Lower lobe of right lung (tissue), 2 donors: ENCODE results near the gene NOS1AP. TPM values are rescaled to one million over a fixed set of nuclear protein-coding genes. Genes with fewer than 3 reads are reported as not detected.
"Not testable (repeated sequence)": the region's sequence is repeated elsewhere in the genome, so short reads cannot be mapped to it uniquely, and the experiment has no call there.

Experiments used
- ATAC-seq, 2 donors: fragments of 200-7000 bp; cut with Tn5 transposase; one replicate each; pipeline ENCODE4 v1.9.1; 2020 to 2022; ENCODE audit warnings: mild to moderate bottlenecking in 2 of 2, moderate library complexity in 2 of 2
- DNase-seq: peaks from one replicate; pipeline ENCODE4 v3.0.0-alpha.2; 2020
- H3K27ac ChIP-seq: fragments of 200-600 bp; one replicate; pipeline ENCODE4 v1.8.0; 2022
- H3K27me3 ChIP-seq: fragments of 200-600 bp; one replicate; pipeline ENCODE4 v1.8.0; 2022; ENCODE audit warnings: low read depth
- H3K36me3 ChIP-seq: fragments of 200-600 bp; one replicate; pipeline ENCODE4 v1.8.0; 2022; ENCODE audit warnings: mild to moderate bottlenecking
- H3K4me1 ChIP-seq: fragments of 200-600 bp; one replicate; pipeline ENCODE4 v1.8.0; 2022
- H3K4me3 ChIP-seq: fragments of 200-600 bp; one replicate; pipeline ENCODE4 v1.8.0; 2022; ENCODE audit warnings: mild to moderate bottlenecking
- H3K9me3 ChIP-seq: fragments of 200-600 bp; one replicate; pipeline ENCODE4 v1.8.0; 2022
- CTCF ChIP-seq: fragments of 200-600 bp; IDR thresholded peaks from one replicate; pipeline ENCODE4 v1.8.0; 2022; ENCODE audit warnings: antibody characterized with exemption, mild to moderate bottlenecking
- intact Hi-C: fragments of 100-400 bp; cut with DNase I; formaldehyde crosslinking; loops from one replicate; pipeline ENCODE4 v1.11.0; 2022
- total RNA-seq: library from RNA; stranded (reverse); fragmentation: NEBNext Ultra II Directional; extraction: Animal tissue kit (Norgen Biotek cat#: 25700); gene quantifications from one replicate; pipeline ENCODE4 v1.2.1, GENCODE V29; 2021
- donor health status: DM: no; HTN: yes; CAD: no; lungs with severe emphysema.

NOS1AP gene
- total RNA-seq, 1 donor from 2014 or later = 3.6 TPM

- ATAC-seq = no peak
- intact Hi-C loops = no loop called here
- Histone ChIP-seq H3K4me3 (no peak overlapping the region), H3K27me3 (no peaks in the 10 kb centered on the region), H3K9me3 (no peaks in the 10 kb centered on the region), H3K36me3 (no peaks in the 10 kb centered on the region), H3K27ac (no peak overlapping the region), H3K4me1 (peaks cover 9% of the 10 kb centered on the region)
- no peak for DNase-seq
- no peak for TF ChIP-seq CTCF
Measured at GRCh38 chr1:162351246-162351842, 281.9 kb downstream of the NOS1AP start.

GRCh38 chr1:162351874-162352273 lies 282.4 kb downstream of the NOS1AP start:
- H3K27ac ChIP-seq, H3K36me3 ChIP-seq, intact Hi-C loops, H3K4me1 ChIP-seq, H3K9me3 ChIP-seq, H3K4me3 ChIP-seq, H3K27me3 ChIP-seq, DNase-seq: not testable (repeated sequence)
- ATAC-seq = peak in 1 of 2 donors; percentile 34

GRCh38 chr1:162353078-162353477 lies 283.6 kb downstream of the NOS1AP start:
- peaks cover 9% of the 10 kb centered on the region for H3K4me1 ChIP-seq
- intact Hi-C loops = no loop called here
- no peak overlapping the region for H3K27ac ChIP-seq
- H3K27me3 ChIP-seq = no peaks in the 10 kb centered on the region
- no peaks in the 10 kb centered on the region for H3K36me3 ChIP-seq
- TF ChIP-seq CTCF = no peak
- ATAC-seq (no peak), DNase-seq (no peak)
- no peak overlapping the region for H3K4me3 ChIP-seq
- no peaks in the 10 kb centered on the region for H3K9me3 ChIP-seq

GRCh38 chr1:162353702-162354101 lies 284.2 kb downstream of the NOS1AP start:
- Histone ChIP-seq H3K9me3 (no peaks in the 10 kb centered on the region), H3K36me3 (no peaks in the 10 kb centered on the region), H3K27ac (no peak overlapping the region), H3K4me1 (peaks cover 9% of the 10 kb centered on the region), H3K4me3 (no peak overlapping the region), H3K27me3 (no peaks in the 10 kb centered on the region)
- intact Hi-C loops = no loop called here
- ATAC-seq (no peak), DNase-seq (no peak)
- no peak for TF ChIP-seq CTCF

GRCh38 chr1:162357681-162358266 lies 288.3 kb downstream of the NOS1AP start:
- Histone ChIP-seq H3K27ac (no peak overlapping the region), H3K4me1 (peaks cover 9% of the 10 kb centered on the region), H3K36me3 (no peaks in the 10 kb centered on the region), H3K9me3 (no peaks in the 10 kb centered on the region), H3K27me3 (no peaks in the 10 kb centered on the region), H3K4me3 (no peak overlapping the region)
- DNase-seq (no peak), ATAC-seq (peak; percentile 47 to 63)
- intact Hi-C loops = no loop called here
- peak; percentile 55 for TF ChIP-seq CTCF

GRCh38 chr1:162358928-162359327 lies 289.4 kb downstream of the NOS1AP start:
- Histone ChIP-seq H3K27me3 (no peaks in the 10 kb centered on the region), H3K36me3 (no peaks in the 10 kb centered on the region), H3K4me1 (peaks cover 1% of the 10 kb centered on the region), H3K9me3 (no peaks in the 10 kb centered on the region), H3K4me3 (no peak overlapping the region), H3K27ac (no peak overlapping the region)
- no peak for ATAC-seq
- intact Hi-C loops = no loop called here
- no peak for DNase-seq
- no peak for TF ChIP-seq CTCF
